ENCODE data around the gene ZCCHC8.
A peak's percentile ranks its signal among the peaks of the same experiment; 100 is the strongest.
"Not testable (repeated sequence)": the region's sequence is repeated elsewhere in the genome, so short reads cannot be mapped to it uniquely, and the experiment has no call there.

Gene ZCCHC8

GRCh38 chr12:122449317-122449716 is 51.4 kb downstream of the ZCCHC8 start:
- H3K27me3 ChIP-seq (replicated peaks; ENCODE audit: control insufficient read depth, insufficient read depth, low read length) = no peaks in the 10 kb centered on the region
- H3K9me3 ChIP-seq (ENCODE audit: control insufficient read depth, low read length) = no peaks in the 10 kb centered on the region
- H3K4me1 ChIP-seq (ENCODE audit: control insufficient read depth, insufficient read depth, low read length) = no peaks in the 10 kb centered on the region
- no peaks in the 10 kb centered on the region for H3K36me3 ChIP-seq (ENCODE audit: control insufficient read depth, insufficient read depth, low read length, severe bottlenecking)
- DNase-seq (ENCODE audit: low read depth) = peak; percentile 90
- H3K9ac ChIP-seq (ENCODE audit: low read length) = no peak overlapping the region
- H3K4me3 ChIP-seq (ENCODE audit: low read length) = no peak overlapping the region

GRCh38 chr12:122447825-122448224 is 52.9 kb downstream of the ZCCHC8 start:
- not testable (repeated sequence) for H3K9ac ChIP-seq (ENCODE audit: low read length); DNase-seq (ENCODE audit: low read depth); H3K36me3 ChIP-seq (ENCODE audit: control insufficient read depth, insufficient read depth, low read length, severe bottlenecking); H3K27me3 ChIP-seq (replicated peaks; ENCODE audit: control insufficient read depth, insufficient read depth, low read length); H3K4me3 ChIP-seq (ENCODE audit: low read length); H3K4me1 ChIP-seq (ENCODE audit: control insufficient read depth, insufficient read depth, low read length); H3K9me3 ChIP-seq (ENCODE audit: control insufficient read depth, low read length)

GRCh38 chr12:122446390-122446789 is 54.3 kb downstream of the ZCCHC8 start:
- H3K9me3 ChIP-seq (ENCODE audit: control insufficient read depth, low read length); DNase-seq (ENCODE audit: low read depth); H3K36me3 ChIP-seq (ENCODE audit: control insufficient read depth, insufficient read depth, low read length, severe bottlenecking); H3K27me3 ChIP-seq (replicated peaks; ENCODE audit: control insufficient read depth, insufficient read depth, low read length); H3K9ac ChIP-seq (ENCODE audit: low read length); H3K4me3 ChIP-seq (ENCODE audit: low read length); H3K4me1 ChIP-seq (ENCODE audit: control insufficient read depth, insufficient read depth, low read length): not testable (repeated sequence)

- DNase-seq (ENCODE audit: low read depth) = not testable (repeated sequence)
Observed at GRCh38 chr12:122444071-122444470, 56.7 kb downstream of the ZCCHC8 start.

GRCh38 chr12:122438822-122439221 is 61.9 kb downstream of the ZCCHC8 start:
- H3K4me3 ChIP-seq (ENCODE audit: low read length); H3K9ac ChIP-seq (ENCODE audit: low read length); H3K9me3 ChIP-seq (ENCODE audit: control insufficient read depth, low read length); H3K27me3 ChIP-seq (replicated peaks; ENCODE audit: control insufficient read depth, insufficient read depth, low read length); H3K36me3 ChIP-seq (ENCODE audit: control insufficient read depth, insufficient read depth, low read length, severe bottlenecking); DNase-seq (ENCODE audit: low read depth): not testable (repeated sequence)
- H3K4me1 ChIP-seq (ENCODE audit: control insufficient read depth, insufficient read depth, low read length) = peaks cover 14% of the 10 kb centered on the region

More at GRCh38 chr12:122444071-122444470, 56.7 kb downstream of the ZCCHC8 start:
- not testable (repeated sequence) for H3K9me3 ChIP-seq (ENCODE audit: control insufficient read depth, low read length); H3K4me3 ChIP-seq (ENCODE audit: low read length); H3K4me1 ChIP-seq (ENCODE audit: control insufficient read depth, insufficient read depth, low read length); H3K27me3 ChIP-seq (replicated peaks; ENCODE audit: control insufficient read depth, insufficient read depth, low read length); H3K36me3 ChIP-seq (ENCODE audit: control insufficient read depth, insufficient read depth, low read length, severe bottlenecking); H3K9ac ChIP-seq (ENCODE audit: low read length)

- Histone ChIP-seq H3K9me3 (ENCODE audit: control insufficient read depth, low read length) (no peaks in the 10 kb centered on the region), H3K27me3 (replicated peaks; ENCODE audit: control insufficient read depth, insufficient read depth, low read length) (no peaks in the 10 kb centered on the region), H3K36me3 (ENCODE audit: control insufficient read depth, insufficient read depth, low read length, severe bottlenecking) (no peaks in the 10 kb centered on the region), H3K4me1 (ENCODE audit: control insufficient read depth, insufficient read depth, low read length) (peaks cover 14% of the 10 kb centered on the region), H3K4me3 (ENCODE audit: low read length) (peak overlapping the region; percentile 55), H3K9ac (ENCODE audit: low read length) (peak overlapping the region; percentile 11)
- peak; percentile 41 for DNase-seq (ENCODE audit: low read depth)
Observed at GRCh38 chr12:122437656-122438121, 63.0 kb downstream of the ZCCHC8 start.

- no peak for DNase-seq (ENCODE audit: low read depth)
- peaks cover 17% of the 10 kb centered on the region for H3K4me1 ChIP-seq (ENCODE audit: control insufficient read depth, insufficient read depth, low read length)
- no peak overlapping the region for H3K9ac ChIP-seq (ENCODE audit: low read length)
- H3K36me3 ChIP-seq (ENCODE audit: control insufficient read depth, insufficient read depth, low read length, severe bottlenecking) = no peaks in the 10 kb centered on the region
- no peak overlapping the region for H3K4me3 ChIP-seq (ENCODE audit: low read length)
- H3K27me3 ChIP-seq (replicated peaks; ENCODE audit: control insufficient read depth, insufficient read depth, low read length) = no peaks in the 10 kb centered on the region
- no peaks in the 10 kb centered on the region for H3K9me3 ChIP-seq (ENCODE audit: control insufficient read depth, low read length)
Observed at GRCh38 chr12:122435186-122435585, 65.5 kb downstream of the ZCCHC8 start.

- not testable (repeated sequence) for H3K27me3 ChIP-seq (replicated peaks; ENCODE audit: control insufficient read depth, insufficient read depth, low read length)
Observed at GRCh38 chr12:122429043-122429442, 71.7 kb downstream of the ZCCHC8 start.

GRCh38 chr12:122427403-122427802 is 73.3 kb downstream of the ZCCHC8 start:
- Histone ChIP-seq H3K4me1 (ENCODE audit: control insufficient read depth, insufficient read depth, low read length) (peaks cover 11% of the 10 kb centered on the region), H3K27me3 (replicated peaks; ENCODE audit: control insufficient read depth, insufficient read depth, low read length) (no peaks in the 10 kb centered on the region), H3K4me3 (ENCODE audit: low read length) (no peak overlapping the region), H3K9ac (ENCODE audit: low read length) (no peak overlapping the region), H3K36me3 (ENCODE audit: control insufficient read depth, insufficient read depth, low read length, severe bottlenecking) (no peaks in the 10 kb centered on the region), H3K9me3 (ENCODE audit: control insufficient read depth, low read length) (no peaks in the 10 kb centered on the region)
- DNase-seq (ENCODE audit: low read depth) = no peak

More at GRCh38 chr12:122429043-122429442, 71.7 kb downstream of the ZCCHC8 start:
- H3K9ac ChIP-seq (ENCODE audit: low read length); H3K4me3 ChIP-seq (ENCODE audit: low read length); H3K36me3 ChIP-seq (ENCODE audit: control insufficient read depth, insufficient read depth, low read length, severe bottlenecking); H3K9me3 ChIP-seq (ENCODE audit: control insufficient read depth, low read length); H3K4me1 ChIP-seq (ENCODE audit: control insufficient read depth, insufficient read depth, low read length); DNase-seq (ENCODE audit: low read depth): not testable (repeated sequence)

GRCh38 chr12:122423258-122424165 is 77.2 kb downstream of the ZCCHC8 start:
- peak overlapping the region; percentile 82 for H3K9ac ChIP-seq (ENCODE audit: low read length)
- peak overlapping the region; percentile 80 for H3K4me3 ChIP-seq (ENCODE audit: low read length)
- H3K4me1 ChIP-seq (ENCODE audit: control insufficient read depth, insufficient read depth, low read length) = peaks cover 23% of the 10 kb centered on the region
- no peaks in the 10 kb centered on the region for H3K36me3 ChIP-seq (ENCODE audit: control insufficient read depth, insufficient read depth, low read length, severe bottlenecking)
- DNase-seq (ENCODE audit: low read depth) = peak; percentile 46
- H3K27me3 ChIP-seq (replicated peaks; ENCODE audit: control insufficient read depth, insufficient read depth, low read length) = no peaks in the 10 kb centered on the region
- no peaks in the 10 kb centered on the region for H3K9me3 ChIP-seq (ENCODE audit: control insufficient read depth, low read length)

- H3K4me1 ChIP-seq (ENCODE audit: control insufficient read depth, insufficient read depth, low read length) = peaks cover 23% of the 10 kb centered on the region
- H3K27me3 ChIP-seq (replicated peaks; ENCODE audit: control insufficient read depth, insufficient read depth, low read length) = no peaks in the 10 kb centered on the region
- no peaks in the 10 kb centered on the region for H3K36me3 ChIP-seq (ENCODE audit: control insufficient read depth, insufficient read depth, low read length, severe bottlenecking)
- H3K4me3 ChIP-seq (ENCODE audit: low read length) = peak overlapping the region; percentile 80
- DNase-seq (ENCODE audit: low read depth) = peak; percentile 65
- peak overlapping the region; percentile 82 for H3K9ac ChIP-seq (ENCODE audit: low read length)
- H3K9me3 ChIP-seq (ENCODE audit: control insufficient read depth, low read length) = no peaks in the 10 kb centered on the region
Observed at GRCh38 chr12:122422730-122423257, 77.9 kb downstream of the ZCCHC8 start.
